Endodermal cell (in vitro differentiated cells): ENCODE data around the gene SORCS2. TPM values are rescaled to one million over a fixed set of nuclear protein-coding genes. Genes with fewer than 3 reads are reported as not detected.

ENCODE experiments used
- DNase-seq: peaks from one replicate; pipeline ENCODE4 v3.0.0-alpha.2; 2017
- H3K27ac ChIP-seq: 2 replicates; pipeline ENCODE4 v1.5.1; 2013; ENCODE audit warnings: mild to moderate bottlenecking, low read depth, low read length, moderate library complexity
- H3K27me3 ChIP-seq: 2 replicates; pipeline ENCODE4 v1.6.1; 2013; ENCODE audit warnings: mild to moderate bottlenecking, low read length, moderate library complexity; ENCODE audit not compliant: insufficient read depth, control insufficient read depth, poor library complexity, severe bottlenecking
- H3K36me3 ChIP-seq: 2 replicates; pipeline ENCODE4 v1.7.0; 2013; ENCODE audit warnings: mild to moderate bottlenecking, low read length, moderate library complexity; ENCODE audit not compliant: control insufficient read depth, insufficient read depth
- H3K4me1 ChIP-seq: one replicate; pipeline ENCODE4 v1.7.0; 2013; ENCODE audit warnings: low read length; ENCODE audit not compliant: control insufficient read depth, insufficient read depth
- H3K4me3 ChIP-seq: 2 replicates; pipeline ENCODE4 v1.5.1; 2013; ENCODE audit warnings: mild to moderate bottlenecking, low read length, moderate library complexity
- H3K9ac ChIP-seq: 2 replicates; pipeline ENCODE4 v1.6.1; 2013; ENCODE audit warnings: mild to moderate bottlenecking, low read length, moderate library complexity; ENCODE audit not compliant: poor library complexity, severe bottlenecking; ENCODE audit errors: extremely low read depth
- H3K9me3 ChIP-seq: 2 replicates; pipeline ENCODE4 v1.6.1; 2013; ENCODE audit warnings: mild to moderate bottlenecking, low read length, moderate library complexity; ENCODE audit not compliant: control insufficient read depth
- H3K27ac Mint-ChIP-seq: 2 replicates; pipeline ENCODE4 v1.8.0; 2020; ENCODE audit warnings: mixed read lengths
- H3K27me3 Mint-ChIP-seq: 2 replicates; pipeline ENCODE4 v1.8.0; 2021; ENCODE audit warnings: mild to moderate bottlenecking, mixed read lengths; ENCODE audit not compliant: insufficient read depth
- H3K36me3 Mint-ChIP-seq: 2 replicates; pipeline ENCODE4 v1.8.0; 2020; ENCODE audit warnings: low read depth, mixed read lengths
- H3K4me1 Mint-ChIP-seq: 2 replicates; pipeline ENCODE4 v1.8.0; 2020; ENCODE audit warnings: mixed read lengths
- H3K4me3 Mint-ChIP-seq: 2 replicates; pipeline ENCODE4 v1.8.0; 2020; ENCODE audit warnings: mild to moderate bottlenecking, moderate library complexity, mixed read lengths
- H3K9me3 Mint-ChIP-seq: 2 replicates; pipeline ENCODE4 v1.8.0; 2020; ENCODE audit warnings: mild to moderate bottlenecking, mixed read lengths
- CTCF ChIP-seq: fragments of 200-600 bp; sonication (generic); conservative IDR thresholded peaks from 2 replicates; pipeline ENCODE4 v1.5.0; 2021; ENCODE audit warnings: antibody characterized with exemption, mild to moderate bottlenecking
- WGBS, 2 experiments: methylation state at CpG; one replicate each; pipeline versions ENCODE4 v1.1.5 to v1.1.7; 2013; ENCODE audit warnings: missing lambda C conversion rate in 2 of 2, mixed read lengths in 1 of 2; ENCODE audit not compliant: insufficient coverage in 1 of 2, insufficient read length in 1 of 2; 5-methylcytosine and 5-hydroxymethylcytosine counted together
- total RNA-seq, 2 donors: library from RNA; stranded (reverse); fragmentation: NEBNext Ultra II Directional in 1 of 2; extraction: Animal tissue kit (Norgen Biotek cat#: 25700) in 1 of 2; gene quantifications; 2 replicates in 1 of 2; 3 replicates in 1 of 2; pipeline ENCODE4 v1.2.1, GENCODE V29; 2021

Gene SORCS2
- total RNA-seq, 2 donors from 2014 or later, result 1.4 to 1.9 TPM

- Histone ChIP-seq H3K27me3 (no peaks in the 10 kb centered on the region), H3K36me3 (no peaks in the 10 kb centered on the region), H3K9ac (no peak overlapping the region), H3K4me1 (peaks cover 5% of the 10 kb centered on the region), H3K27ac (no peak overlapping the region), H3K9me3 (no peaks in the 10 kb centered on the region), H3K4me3 (no peak overlapping the region)
- WGBS, 2 experiments, result 90% methylated on average over 12 of the region's 12 CpGs; no CpG with 5 or more reads in 1 of the 2 experiments
- peaks cover 8% of the 10 kb centered on the region for H3K9me3 Mint-ChIP-seq
- H3K36me3 Mint-ChIP-seq, result no peaks in the 10 kb centered on the region
- H3K27me3 Mint-ChIP-seq, result peaks cover 1% of the 10 kb centered on the region
- H3K4me1 Mint-ChIP-seq, result peaks cover 6% of the 10 kb centered on the region
- TF ChIP-seq CTCF, result no peak
- H3K27ac Mint-ChIP-seq, result no peak overlapping the region
- H3K4me3 Mint-ChIP-seq, result no peak overlapping the region
- DNase-seq, result no peak
Observed at GRCh38 chr4:7244751-7245320, 52.5 kb downstream of the SORCS2 start.

GRCh38 chr4:7247521-7247920, 55.2 kb downstream of the SORCS2 start:
- Histone ChIP-seq H3K4me3 (no peak overlapping the region), H3K27ac (no peak overlapping the region), H3K27me3 (no peaks in the 10 kb centered on the region), H3K9ac (no peak overlapping the region), H3K9me3 (no peaks in the 10 kb centered on the region), H3K4me1 (no peaks in the 10 kb centered on the region), H3K36me3 (no peaks in the 10 kb centered on the region)
- WGBS, 2 experiments, result 93 to 98% methylated on average over 7 to 15 of the region's 15 CpGs
- Mint-ChIP-seq H3K9me3 (peaks cover 8% of the 10 kb centered on the region), H3K4me1 (no peaks in the 10 kb centered on the region), H3K36me3 (no peaks in the 10 kb centered on the region), H3K4me3 (no peak overlapping the region), H3K27ac (no peak overlapping the region), H3K27me3 (peaks cover 1% of the 10 kb centered on the region)
- no peak for TF ChIP-seq CTCF
- no peak for DNase-seq

- peaks cover 1% of the 10 kb centered on the region for H3K27me3 Mint-ChIP-seq
- H3K27ac Mint-ChIP-seq, result no peak overlapping the region
- no peak overlapping the region for H3K4me3 ChIP-seq
- no peaks in the 10 kb centered on the region for H3K4me1 Mint-ChIP-seq
- DNase-seq, result no peak
- 87% methylated on average over 7 to 12 of the region's 12 CpGs for WGBS, 2 experiments
- H3K9me3 Mint-ChIP-seq, result peaks cover 8% of the 10 kb centered on the region
- H3K36me3 ChIP-seq, result no peaks in the 10 kb centered on the region
- H3K27me3 ChIP-seq, result no peaks in the 10 kb centered on the region
- H3K4me3 Mint-ChIP-seq, result no peak overlapping the region
- H3K9me3 ChIP-seq, result no peaks in the 10 kb centered on the region
- H3K9ac ChIP-seq, result no peak overlapping the region
- no peak overlapping the region for H3K27ac ChIP-seq
- H3K36me3 Mint-ChIP-seq, result no peaks in the 10 kb centered on the region
- TF ChIP-seq CTCF, result no peak
- H3K4me1 ChIP-seq, result no peaks in the 10 kb centered on the region
Observed at GRCh38 chr4:7247946-7248345, 55.6 kb downstream of the SORCS2 start.
